H1 (cell line): ENCODE data around the gene RBP3. TPM values are rescaled to one million over a fixed set of nuclear protein-coding genes. Genes with fewer than 3 reads are reported as not detected.

ENCODE experiments used
- CTCF ChIA-PET: fragments of 300-600 bp; sonication (Branson Sonifier 250); formaldehyde crosslinking; loops from one replicate; lab custom pipeline; 2021; ENCODE audit not compliant: partially characterized antibody; lab: Charles Lee
- POLR2A ChIA-PET: fragments of 300-600 bp; sonication (Branson Sonifier 250); formaldehyde crosslinking; loops from one replicate; lab custom pipeline; 2021; ENCODE audit warnings: inconsistent platforms; ENCODE audit not compliant: partially characterized antibody; lab: Charles Lee
- DNase-seq, 2 experiments: peaks; one replicate each; pipeline versions ENCODE4 v3.0.0 to v3.0.0-alpha.2; 2010 to 2022; ENCODE audit warnings: low spot score in 2 of 2, low read depth in 1 of 2, mixed read lengths in 1 of 2
- FAIRE-seq: peaks from 2 replicates; lab custom pipeline; 2011; peaks lifted over from hg19 to GRCh38; lab: Jason Lieb, UNC
- H2AFZ ChIP-seq: 2 replicates; pipeline ENCODE4 v1.8.1; 2012; ENCODE audit warnings: low read length, inconsistent platforms
- H2AK5ac ChIP-seq: 2 replicates; pipeline ENCODE4 v1.6.1; 2013; ENCODE audit warnings: low read depth, low read length
- H2BK120ac ChIP-seq: replicated peaks from 2 replicates; pipeline ENCODE3; 2013; ENCODE audit warnings: low read depth, low read length, inconsistent platforms
- H2BK12ac ChIP-seq: 2 replicates; pipeline ENCODE4 v1.6.1; 2013; ENCODE audit warnings: low read depth, low read length
- H2BK15ac ChIP-seq: 2 replicates; pipeline ENCODE4 v1.6.1; 2013; ENCODE audit warnings: low read length
- H2BK20ac ChIP-seq: 2 replicates; pipeline ENCODE4 v1.6.1; 2013; ENCODE audit warnings: low read length
- H2BK5ac ChIP-seq: 2 replicates; pipeline ENCODE4 v1.6.1; 2013; ENCODE audit warnings: low read depth, low read length
- H3K14ac ChIP-seq: 2 replicates; pipeline ENCODE4 v1.6.1; 2013; ENCODE audit warnings: inconsistent platforms; ENCODE audit not compliant: insufficient read length
- H3K18ac ChIP-seq: 2 replicates; pipeline ENCODE4 v1.6.1; 2013; ENCODE audit warnings: low read length; ENCODE audit errors: extremely low read depth
- H3K23ac ChIP-seq: 2 replicates; pipeline ENCODE4 v1.6.1; 2013; ENCODE audit warnings: inconsistent platforms; ENCODE audit not compliant: insufficient read length
- H3K23me2 ChIP-seq: 2 replicates; pipeline ENCODE4 v1.6.1; 2013; ENCODE audit warnings: low read depth, low read length
- H3K27ac ChIP-seq: 2 replicates; pipeline ENCODE4 v1.6.1; 2011; ENCODE audit warnings: low read depth, low read length, inconsistent platforms
- H3K27me3 ChIP-seq, 4 experiments: replicated peaks in 1 of 4; 1 replicate in 1 of 4; 2 replicates in 3 of 4; pipeline versions ENCODE4 v1.6.1 to v1.8.1; 2011 to 2013; ENCODE audit warnings: low read length in 3 of 4, mild to moderate bottlenecking in 3 of 4, inconsistent platforms in 2 of 4, mixed read lengths in 2 of 4, moderate library complexity in 1 of 4; ENCODE audit not compliant: control insufficient read depth in 3 of 4, insufficient read depth in 3 of 4; ENCODE audit errors: extremely low read depth in 1 of 4
- H3K36me3 ChIP-seq, 4 experiments: 2 replicates each; pipeline versions ENCODE4 v1.6.1 to v1.8.1; 2011 to 2013; ENCODE audit warnings: mild to moderate bottlenecking in 4 of 4, low read length in 3 of 4, moderate library complexity in 2 of 4, control low read depth in 1 of 4, inconsistent platforms in 1 of 4; ENCODE audit not compliant: insufficient read depth in 4 of 4, control insufficient read depth in 2 of 4
- H3K4ac ChIP-seq: replicated peaks from 2 replicates; pipeline ENCODE3; 2013; ENCODE audit warnings: low read length, low read depth, mixed read lengths, inconsistent platforms; ENCODE audit not compliant: insufficient read length
- H3K4me1 ChIP-seq, 4 experiments: replicated peaks in 1 of 4; 1 replicate in 1 of 4; 2 replicates in 3 of 4; pipeline versions ENCODE4 v1.6.1 to v1.8.1; 2011 to 2013; ENCODE audit warnings: low read length in 3 of 4, inconsistent platforms in 2 of 4, mixed read lengths in 1 of 4; ENCODE audit not compliant: insufficient read depth in 4 of 4, control insufficient read depth in 3 of 4
- H3K4me2 ChIP-seq, 2 experiments: 2 replicates each; pipeline versions ENCODE4 v1.6.1 to v1.8.1; 2011 to 2013; ENCODE audit warnings: low read depth in 2 of 2, low read length in 2 of 2, control low read depth in 1 of 2, inconsistent platforms in 1 of 2, mild to moderate bottlenecking in 1 of 2; ENCODE audit not compliant: insufficient read depth in 1 of 2
- H3K4me3 ChIP-seq, 4 experiments: fragments of 200-600, 300-600 bp in 1 of 4; sonication (generic), shearing (Covaris generic), sonication (Bioruptor Twin) in 1 of 4; 2 replicates each; pipeline versions ENCODE4 v1.5.1 to v1.8.1; 2011 to 2016; ENCODE audit warnings: low read length in 4 of 4, low read depth in 3 of 4, control low read depth in 2 of 4, inconsistent platforms in 2 of 4, mild to moderate bottlenecking in 2 of 4, mixed read lengths in 1 of 4, moderate library complexity in 1 of 4; ENCODE audit not compliant: insufficient read depth in 2 of 4; ENCODE audit errors: extremely low read depth in 1 of 4
- H3K56ac ChIP-seq: replicated peaks from 2 replicates; pipeline ENCODE3; 2013; ENCODE audit warnings: low read depth, mild to moderate bottlenecking, mixed read lengths, low read length, inconsistent platforms; ENCODE audit not compliant: insufficient read length
- H3K79me1 ChIP-seq: 2 replicates; pipeline ENCODE4 v1.6.1; 2013; ENCODE audit warnings: low read depth, low read length, control low read depth
- H3K79me2 ChIP-seq, 2 experiments: 2 replicates each; pipeline versions ENCODE4 v1.6.1 to v1.8.1; 2012 to 2013; ENCODE audit warnings: low read length in 2 of 2, mild to moderate bottlenecking in 2 of 2, inconsistent platforms in 1 of 2; ENCODE audit not compliant: insufficient read depth in 2 of 2, control insufficient read depth in 1 of 2
- H3K9ac ChIP-seq, 4 experiments: replicated peaks in 1 of 4; 1 replicate in 1 of 4; 2 replicates in 3 of 4; pipeline versions ENCODE4 v1.6.1 to v1.8.1; 2011 to 2013; ENCODE audit warnings: low read depth in 3 of 4, low read length in 3 of 4, control low read depth in 2 of 4, mild to moderate bottlenecking in 2 of 4, moderate library complexity in 2 of 4, inconsistent platforms in 1 of 4; ENCODE audit errors: extremely low read depth in 1 of 4
- H3K9me3 ChIP-seq, 2 experiments: 2 replicates each; pipeline versions ENCODE4 v1.6.1 to v1.8.1; 2012 to 2013; ENCODE audit warnings: mild to moderate bottlenecking in 2 of 2, moderate library complexity in 2 of 2, control low read depth in 1 of 2, inconsistent platforms in 1 of 2, low read depth in 1 of 2, low read length in 1 of 2, mixed read lengths in 1 of 2; ENCODE audit not compliant: insufficient read depth in 2 of 2
- H4K20me1 ChIP-seq, 2 experiments: replicated peaks in 1 of 2; 2 replicates each; pipeline versions ENCODE3 to v1.8.1; 2011 to 2013; ENCODE audit warnings: inconsistent platforms in 2 of 2, low read length in 2 of 2, mild to moderate bottlenecking in 1 of 2; ENCODE audit not compliant: insufficient read depth in 2 of 2, control insufficient read depth in 1 of 2
- H4K5ac ChIP-seq: 2 replicates; pipeline ENCODE4 v1.6.1; 2013; ENCODE audit warnings: low read length, low read depth, mixed read lengths, inconsistent platforms; ENCODE audit not compliant: insufficient read length
- H4K8ac ChIP-seq: 2 replicates; pipeline ENCODE4 v1.8.0; 2013; ENCODE audit warnings: mild to moderate bottlenecking, moderate library complexity, low read length, inconsistent platforms; ENCODE audit not compliant: insufficient read depth; ENCODE audit errors: extremely low read depth
- H4K91ac ChIP-seq: replicated peaks from 2 replicates; pipeline ENCODE3; 2013; ENCODE audit warnings: low read length, mixed read lengths, inconsistent platforms; ENCODE audit not compliant: insufficient read length
- CHD1 ChIP-seq: IDR thresholded peaks from 2 replicates; pipeline ENCODE4 v1.6.1; 2012; ENCODE audit warnings: low read depth, low read length, improper control_type of control experiment
- EGR1 ChIP-seq: IDR thresholded peaks from 2 replicates; pipeline ENCODE4 v1.6.1; 2011; ENCODE audit warnings: low read depth, low read length, borderline replicate concordance
- HDAC2 ChIP-seq, 2 experiments: fragments of 300-600 bp in 1 of 2; sonication (generic) in 1 of 2; IDR thresholded peaks; 2 replicates each; pipeline ENCODE4 v1.6.1; 2011 to 2012; ENCODE audit warnings: low read depth in 2 of 2, low read length in 2 of 2, mild to moderate bottlenecking in 2 of 2, moderate library complexity in 2 of 2, borderline replicate concordance in 1 of 2, inconsistent platforms in 1 of 2
- JUN ChIP-seq: IDR thresholded peaks from 2 replicates; pipeline ENCODE4 v1.6.1; 2011; ENCODE audit warnings: low read depth, mild to moderate bottlenecking, improper control_type of control experiment, low read length
- KDM5A ChIP-seq: fragments of 200-600 bp; IDR thresholded peaks from 2 replicates; pipeline ENCODE4 v1.7.1; 2012; ENCODE audit warnings: mild to moderate bottlenecking, low read length, inconsistent platforms, mixed read lengths
- MAFK ChIP-seq: IDR thresholded peaks from 2 replicates; pipeline ENCODE4 v1.6.1; 2012; ENCODE audit warnings: low read depth, mild to moderate bottlenecking, improper control_type of control experiment, low read length
- POLR2AphosphoS5 ChIP-seq: IDR thresholded peaks from 2 replicates; pipeline ENCODE4 v1.6.1; 2011; ENCODE audit warnings: low read depth, low read length
- SIN3A ChIP-seq, 2 experiments: IDR thresholded peaks in 1 of 2; conservative IDR thresholded peaks in 1 of 2; 2 replicates each; pipeline ENCODE4 v1.6.1; 2011 to 2012; ENCODE audit warnings: low read length in 2 of 2, improper control_type of control experiment in 1 of 2, low read depth in 1 of 2, mild to moderate bottlenecking in 1 of 2
- SIX5 ChIP-seq: IDR thresholded peaks from 2 replicates; pipeline ENCODE4 v1.6.1; 2011; ENCODE audit warnings: mild to moderate bottlenecking, low read depth, low read length
- TEAD4 ChIP-seq: IDR thresholded peaks from 2 replicates; pipeline ENCODE4 v1.6.1; 2012; ENCODE audit warnings: low read depth, low read length, inconsistent platforms, mixed read lengths
- WGBS, 2 experiments: shearing (Covaris generic) in 1 of 2; methylation state at CpG; one replicate each; pipeline versions ENCODE4 v1.1.6 to v1.1.7; 2013 to 2015; ENCODE audit warnings: low lambda C conversion rate in 2 of 2, mixed read lengths in 2 of 2, inconsistent platforms in 1 of 2, low coverage in 1 of 2, missing lambda C conversion rate in 1 of 2; ENCODE audit not compliant: insufficient replicate concordance in 2 of 2, insufficient coverage in 1 of 2, insufficient read length in 1 of 2; ENCODE audit errors: extremely low coverage in 1 of 2, missing lambda C conversion rate in 1 of 2; 5-methylcytosine and 5-hydroxymethylcytosine counted together
- polyA plus RNA-seq, 7 experiments: library from polyadenylated mRNA; depleted of rRNA in 3 of 7; stranded (reverse) in 5 of 7; unstranded in 2 of 7; fragments of >200 nt in 5 of 7; fragments of 200-250 nt in 2 of 7; gene quantifications; 1 replicate in 5 of 7; 2 replicates in 1 of 7; 4 replicates in 1 of 7; pipeline versions ENCODE4 v1.2.1 to v1.2.3, GENCODE V29; 2011 to 2013; ENCODE audit warnings: missing spikeins in 2 of 7, mixed read lengths in 2 of 7
- total RNA-seq: library from RNA; stranded (reverse); fragmentation: NEBNext Ultra II Directional; extraction: Animal tissue kit (Norgen Biotek cat#: 25700); gene quantifications from 2 replicates; pipeline ENCODE4 v1.2.1, GENCODE V29; 2021
- TF ChIP-seq, protein P1 (sequence below): IDR thresholded peaks from 2 replicates; pipeline ENCODE4 v1.6.1; 2012; ENCODE audit warnings: low read length, inconsistent platforms

The RBP3 gene
- total and polyA plus RNA-seq, 2 of the 8 experiments (the other 6 are each of a cell fraction or from before 2014, with no cell fraction given): not detected

GRCh38 chr10:47307381-47307780 is 40.8 kb upstream of the RBP3 start:
- 87% methylated on average over 3 of the region's 3 CpGs; no CpG with 5 or more reads in 1 of the 2 experiments for WGBS, 2 experiments
- Histone ChIP-seq H2BK20ac (no peak overlapping the region), H3K4ac (no peak overlapping the region), H3K23me2 (no peaks in the 10 kb centered on the region), H3K27me3 (peaks cover 0 to 3% (median 3%) of the 10 kb centered on the region in 4 experiments; a peak in 5 of 7 replicates), H3K14ac (no peak overlapping the region), H4K8ac (no peak overlapping the region), H3K23ac (no peak overlapping the region), H2BK120ac (no peak overlapping the region), H3K18ac (no peak overlapping the region), H2BK12ac (no peak overlapping the region), H3K4me2 (no peak overlapping the region), H2BK15ac (no peak overlapping the region), H3K4me1 (peaks cover 0 to 5% (median 0%) of the 10 kb centered on the region in 4 experiments; a peak in 3 of 7 replicates), H4K5ac (no peak overlapping the region), H2AFZ (no peak overlapping the region), H2AK5ac (no peak overlapping the region), H3K9me3 (no peaks in the 10 kb centered on the region), H4K91ac (no peak overlapping the region), H4K20me1 (no peaks in the 10 kb centered on the region), H3K56ac (no peak overlapping the region), H3K79me1 (no peaks in the 10 kb centered on the region), H3K27ac (no peak overlapping the region), H3K4me3 (no peak overlapping the region), H3K9ac (no peak overlapping the region), H2BK5ac (no peak overlapping the region), H3K36me3 (no peaks in the 10 kb centered on the region), H3K79me2 (no peaks in the 10 kb centered on the region)
- POLR2A ChIA-PET: no interaction called here
- CTCF ChIA-PET: interaction anchor here (0.7 to 11.8 kb wide), 9 partner anchors 8 to 294 kb away, joined by 3 to 201 read pairs (median 4); no protein-coding TSS in a partner anchor
- TF ChIP-seq JUN (no peak), MAFK (no peak), CHD1 (no peak), SIN3A (conservative IDR thresholded peaks at IDR 0.05 in 1 of 2, IDR thresholded peaks at IDR 0.05 in 1 of 2; ENCODE audit: low read depth in 1 of 2, low read length in 2 of 2) (no peak), TEAD4 (no peak), KDM5A (no peak), SIX5 (no peak), HDAC2 (IDR thresholded peaks at IDR 0.05; ENCODE audit: borderline replicate concordance in 1 of 2, low read depth in 2 of 2, low read length in 2 of 2) (no peak), EGR1 (no peak), POLR2AphosphoS5 (no peak)
- TF ChIP-seq, protein P1, sequence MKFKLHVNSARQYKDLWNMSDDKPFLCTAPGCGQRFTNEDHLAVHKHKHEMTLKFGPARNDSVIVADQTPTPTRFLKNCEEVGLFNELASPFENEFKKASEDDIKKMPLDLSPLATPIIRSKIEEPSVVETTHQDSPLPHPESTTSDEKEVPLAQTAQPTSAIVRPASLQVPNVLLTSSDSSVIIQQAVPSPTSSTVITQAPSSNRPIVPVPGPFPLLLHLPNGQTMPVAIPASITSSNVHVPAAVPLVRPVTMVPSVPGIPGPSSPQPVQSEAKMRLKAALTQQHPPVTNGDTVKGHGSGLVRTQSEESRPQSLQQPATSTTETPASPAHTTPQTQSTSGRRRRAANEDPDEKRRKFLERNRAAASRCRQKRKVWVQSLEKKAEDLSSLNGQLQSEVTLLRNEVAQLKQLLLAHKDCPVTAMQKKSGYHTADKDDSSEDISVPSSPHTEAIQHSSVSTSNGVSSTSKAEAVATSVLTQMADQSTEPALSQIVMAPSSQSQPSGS: no peak
- FAIRE-seq (no peak), DNase-seq (no peak)
